Activated T-cell treated with anti-CD3 and anti-CD28 coated beads, Interleukin-2, amount 50 U/mL, for 1 hour (primary cell): ENCODE results near the gene PPIP5K1.

Source experiments
- DNase-seq: peaks from one replicate; pipeline ENCODE4 v3.0.0-alpha.2; 2020

Gene PPIP5K1

GRCh38 chr15:43484455-43484854 is 105.6 kb downstream of the PPIP5K1 start:
- DNase-seq: no peak
